ENCODE measurements around the gene OR10A6. TPM values are rescaled to one million over a fixed set of nuclear protein-coding genes. Genes with fewer than 3 reads are reported as not detected.

OR10A6 gene
- total and polyA plus RNA-seq, 10 of the 15 experiments (the other 5 are each of a cell fraction or from before 2014, with no cell fraction given), result not detected

DNA sequence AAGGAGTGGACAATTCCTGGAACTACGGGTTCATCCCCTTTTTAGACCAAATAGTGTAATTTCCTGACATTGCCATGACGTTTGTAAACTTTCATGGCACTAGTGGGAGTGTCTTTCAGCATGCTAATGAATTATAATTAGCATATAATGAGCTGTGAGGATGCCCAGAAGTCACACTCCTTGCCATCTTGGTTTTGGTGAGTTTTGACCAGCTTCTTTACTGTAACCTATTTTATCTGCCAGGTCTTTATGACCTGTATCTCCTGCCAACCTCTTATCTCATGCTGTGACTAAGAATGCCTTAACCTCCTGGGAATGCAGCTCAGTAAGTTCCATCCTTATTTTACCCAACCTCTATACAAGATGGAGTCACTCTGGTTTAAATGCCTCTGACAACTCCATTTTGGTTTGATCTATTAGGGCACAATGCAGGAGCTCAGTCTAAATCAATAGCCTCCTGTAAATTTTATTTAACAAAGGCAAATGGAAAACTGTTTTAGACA lies 20.7 kb downstream of the OR10A6 start (continued):
- TF ChIP-seq, protein P1, sequence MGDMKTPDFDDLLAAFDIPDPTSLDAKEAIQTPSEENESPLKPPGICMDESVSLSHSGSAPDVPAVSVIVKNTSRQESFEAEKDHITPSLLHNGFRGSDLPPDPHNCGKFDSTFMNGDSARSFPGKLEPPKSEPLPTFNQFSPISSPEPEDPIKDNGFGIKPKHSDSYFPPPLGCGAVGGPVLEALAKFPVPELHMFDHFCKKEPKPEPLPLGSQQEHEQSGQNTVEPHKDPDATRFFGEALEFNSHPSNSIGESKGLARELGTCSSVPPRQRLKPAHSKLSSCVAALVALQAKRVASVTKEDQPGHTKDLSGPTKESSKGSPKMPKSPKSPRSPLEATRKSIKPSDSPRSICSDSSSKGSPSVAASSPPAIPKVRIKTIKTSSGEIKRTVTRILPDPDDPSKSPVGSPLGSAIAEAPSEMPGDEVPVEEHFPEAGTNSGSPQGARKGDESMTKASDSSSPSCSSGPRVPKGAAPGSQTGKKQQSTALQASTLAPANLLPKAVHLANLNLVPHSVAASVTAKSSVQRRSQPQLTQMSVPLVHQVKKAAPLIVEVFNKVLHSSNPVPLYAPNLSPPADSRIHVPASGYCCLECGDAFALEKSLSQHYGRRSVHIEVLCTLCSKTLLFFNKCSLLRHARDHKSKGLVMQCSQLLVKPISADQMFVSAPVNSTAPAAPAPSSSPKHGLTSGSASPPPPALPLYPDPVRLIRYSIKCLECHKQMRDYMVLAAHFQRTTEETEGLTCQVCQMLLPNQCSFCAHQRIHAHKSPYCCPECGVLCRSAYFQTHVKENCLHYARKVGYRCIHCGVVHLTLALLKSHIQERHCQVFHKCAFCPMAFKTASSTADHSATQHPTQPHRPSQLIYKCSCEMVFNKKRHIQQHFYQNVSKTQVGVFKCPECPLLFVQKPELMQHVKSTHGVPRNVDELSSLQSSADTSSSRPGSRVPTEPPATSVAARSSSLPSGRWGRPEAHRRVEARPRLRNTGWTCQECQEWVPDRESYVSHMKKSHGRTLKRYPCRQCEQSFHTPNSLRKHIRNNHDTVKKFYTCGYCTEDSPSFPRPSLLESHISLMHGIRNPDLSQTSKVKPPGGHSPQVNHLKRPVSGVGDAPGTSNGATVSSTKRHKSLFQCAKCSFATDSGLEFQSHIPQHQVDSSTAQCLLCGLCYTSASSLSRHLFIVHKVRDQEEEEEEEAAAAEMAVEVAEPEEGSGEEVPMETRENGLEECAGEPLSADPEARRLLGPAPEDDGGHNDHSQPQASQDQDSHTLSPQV (IDR thresholded peaks at IDR 0.05), result no peak
- TF ChIP-seq NBN (IDR thresholded peaks at IDR 0.05), result no peak
- TF ChIP-seq, protein P2, sequence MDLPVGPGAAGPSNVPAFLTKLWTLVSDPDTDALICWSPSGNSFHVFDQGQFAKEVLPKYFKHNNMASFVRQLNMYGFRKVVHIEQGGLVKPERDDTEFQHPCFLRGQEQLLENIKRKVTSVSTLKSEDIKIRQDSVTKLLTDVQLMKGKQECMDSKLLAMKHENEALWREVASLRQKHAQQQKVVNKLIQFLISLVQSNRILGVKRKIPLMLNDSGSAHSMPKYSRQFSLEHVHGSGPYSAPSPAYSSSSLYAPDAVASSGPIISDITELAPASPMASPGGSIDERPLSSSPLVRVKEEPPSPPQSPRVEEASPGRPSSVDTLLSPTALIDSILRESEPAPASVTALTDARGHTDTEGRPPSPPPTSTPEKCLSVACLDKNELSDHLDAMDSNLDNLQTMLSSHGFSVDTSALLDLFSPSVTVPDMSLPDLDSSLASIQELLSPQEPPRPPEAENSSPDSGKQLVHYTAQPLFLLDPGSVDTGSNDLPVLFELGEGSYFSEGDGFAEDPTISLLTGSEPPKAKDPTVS (IDR thresholded peaks at IDR 0.05; ENCODE audit: low read depth, low read length), result no peak
- no peak for TF ChIP-seq PAX5 (IDR thresholded peaks at IDR 0.05; ENCODE audit: borderline replicate concordance, low read depth, low read length)
- TF ChIP-seq POLR2AphosphoS2 (IDR thresholded peaks at IDR 0.05; ENCODE audit: low read depth, low read length), result no peak
- no peak for TF ChIP-seq NFYA (IDR thresholded peaks at IDR 0.05; ENCODE audit: borderline replicate concordance, low read depth, low read length)
- no peak for TF ChIP-seq JUNB (IDR thresholded peaks at IDR 0.05)
- TF ChIP-seq, protein P3, sequence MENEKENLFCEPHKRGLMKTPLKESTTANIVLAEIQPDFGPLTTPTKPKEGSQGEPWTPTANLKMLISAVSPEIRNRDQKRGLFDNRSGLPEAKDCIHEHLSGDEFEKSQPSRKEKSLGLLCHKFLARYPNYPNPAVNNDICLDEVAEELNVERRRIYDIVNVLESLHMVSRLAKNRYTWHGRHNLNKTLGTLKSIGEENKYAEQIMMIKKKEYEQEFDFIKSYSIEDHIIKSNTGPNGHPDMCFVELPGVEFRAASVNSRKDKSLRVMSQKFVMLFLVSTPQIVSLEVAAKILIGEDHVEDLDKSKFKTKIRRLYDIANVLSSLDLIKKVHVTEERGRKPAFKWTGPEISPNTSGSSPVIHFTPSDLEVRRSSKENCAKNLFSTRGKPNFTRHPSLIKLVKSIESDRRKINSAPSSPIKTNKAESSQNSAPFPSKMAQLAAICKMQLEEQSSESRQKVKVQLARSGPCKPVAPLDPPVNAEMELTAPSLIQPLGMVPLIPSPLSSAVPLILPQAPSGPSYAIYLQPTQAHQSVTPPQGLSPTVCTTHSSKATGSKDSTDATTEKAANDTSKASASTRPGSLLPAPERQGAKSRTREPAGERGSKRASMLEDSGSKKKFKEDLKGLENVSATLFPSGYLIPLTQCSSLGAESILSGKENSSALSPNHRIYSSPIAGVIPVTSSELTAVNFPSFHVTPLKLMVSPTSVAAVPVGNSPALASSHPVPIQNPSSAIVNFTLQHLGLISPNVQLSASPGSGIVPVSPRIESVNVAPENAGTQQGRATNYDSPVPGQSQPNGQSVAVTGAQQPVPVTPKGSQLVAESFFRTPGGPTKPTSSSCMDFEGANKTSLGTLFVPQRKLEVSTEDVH (IDR thresholded peaks at IDR 0.05; ENCODE audit: low read depth, partially characterized antibody), result no peak

Measured in GM12878 (cell line).